HCT116 (cell line): ENCODE results near the gene ARHGAP31.

Experiments used
- ATF3 ChIP-seq: IDR thresholded peaks from 2 replicates; pipeline ENCODE4 v1.6.1; 2012
- CTCF ChIP-seq, 3 experiments: fragments of 200-600 bp in 1 of 3; sonication (generic) in 1 of 3; IDR thresholded peaks in 2 of 3; conservative IDR thresholded peaks in 1 of 3; 2 replicates each; pipeline ENCODE4 v1.5.1; 2012 to 2017; ENCODE audit warnings: low read depth in 2 of 3, low read length in 2 of 3, antibody characterized with exemption in 1 of 3, borderline replicate concordance in 1 of 3, control low read depth in 1 of 3, mild to moderate bottlenecking in 1 of 3, mixed read lengths in 1 of 3, mixed run types in 1 of 3, moderate library complexity in 1 of 3; ENCODE audit not compliant: insufficient read depth in 1 of 3
- EZH2 ChIP-seq: fragments of 200-600 bp; sonication (generic); IDR thresholded peaks from 2 replicates; pipeline ENCODE4 v1.6.1; 2017; ENCODE audit warnings: antibody characterized with exemption, mixed run types
- JUND ChIP-seq: IDR thresholded peaks from 2 replicates; pipeline ENCODE4 v1.6.1; 2012
- POLR2A ChIP-seq: IDR thresholded peaks from 2 replicates; pipeline ENCODE4 v1.7.0; 2011; ENCODE audit warnings: borderline replicate concordance; ENCODE audit not compliant: insufficient read depth, insufficient read length; ENCODE audit errors: extremely low read depth
- SIN3A ChIP-seq: IDR thresholded peaks from 2 replicates; pipeline ENCODE4 v1.6.1; 2012; ENCODE audit warnings: low read depth
- SRF ChIP-seq: IDR thresholded peaks from 2 replicates; pipeline ENCODE4 v1.6.1; 2012; ENCODE audit warnings: low read depth
- ZFX ChIP-seq: fragments of 450-650 bp; IDR thresholded peaks from 2 replicates; pipeline ENCODE4 v1.6.1; 2017

- TF ChIP-seq CTCF (IDR thresholded peaks at IDR 0.05 in 2 of 3, conservative IDR thresholded peaks at IDR 0.05 in 1 of 3; ENCODE audit: borderline replicate concordance in 1 of 3, insufficient read depth in 1 of 3, low read depth in 2 of 3, low read length in 2 of 3), result no peak
- TF ChIP-seq POLR2A, result no peak
- TF ChIP-seq ATF3, result no peak
- no peak for TF ChIP-seq ZFX
- TF ChIP-seq EZH2, result no peak
- no peak for TF ChIP-seq SIN3A
- no peak for TF ChIP-seq JUND
- no peak for TF ChIP-seq SRF
Measured at GRCh38 chr3:119413603-119414280, 119.6 kb downstream of the ARHGAP31 start.
